HEK293 (cell line): ENCODE measurements around the gene SMAD9.

Experiments
- CTCF ChIA-PET: fragments of 350-600 bp; formaldehyde crosslinking; extraction: SDS; loops from one replicate; lab custom pipeline; 2021; ENCODE audit warnings: antibody characterized with exemption; lab: Yijun Ruan, JAX
- POLR2A ChIA-PET: fragments of 300-600 bp; formaldehyde crosslinking; extraction: SDS; loops from one replicate; lab custom pipeline; 2020; ENCODE audit warnings: antibody characterized with exemption, inconsistent platforms; lab: Yijun Ruan, JAX
- H3K27ac ChIP-seq: fragments of 200-500 bp; sonication (Bioruptor generic); 2 replicates; pipeline ENCODE4 v1.5.1; 2014; ENCODE audit warnings: low read depth, low read length, control low read depth, inconsistent platforms; ENCODE audit errors: extremely low read depth
- H3K36me3 ChIP-seq, 2 experiments: fragments of 200-500 bp in 1 of 2; sonication (Bioruptor generic) in 1 of 2; 1 replicate in 1 of 2; 2 replicates in 1 of 2; pipeline ENCODE4 v1.5.1; 2014 to 2017; ENCODE audit warnings: inconsistent platforms in 2 of 2, low read length in 2 of 2; ENCODE audit not compliant: control insufficient read depth in 2 of 2, insufficient read depth in 1 of 2
- H3K4me1 ChIP-seq: fragments of 200-500 bp; sonication (Bioruptor generic); 2 replicates; pipeline ENCODE4 v1.5.1; 2014; ENCODE audit warnings: mild to moderate bottlenecking, low read length, inconsistent platforms; ENCODE audit not compliant: control insufficient read depth, insufficient read depth
- H3K4me3 ChIP-seq: 2 replicates; pipeline ENCODE4 v1.5.1; 2011; ENCODE audit warnings: low read depth, mild to moderate bottlenecking, control low read depth, low read length, moderate library complexity
- H3K9me3 ChIP-seq: fragments of 200-500 bp; sonication (Bioruptor generic); 2 replicates; pipeline ENCODE4 v1.5.1; 2014; ENCODE audit warnings: low read depth, low read length, inconsistent platforms; ENCODE audit not compliant: control insufficient read depth, insufficient read depth
- FEZF1 ChIP-seq: fragments of 450-650 bp; formaldehyde crosslinking; IDR thresholded peaks from 2 replicates; pipeline ENCODE4 v1.5.1; 2016; ENCODE audit warnings: missing biosample characterization, missing genetic modification characterization
- GLIS1 ChIP-seq: fragments of 450-650 bp; formaldehyde crosslinking; IDR thresholded peaks from 2 replicates; pipeline ENCODE4 v1.5.1; 2016; ENCODE audit warnings: missing biosample characterization, missing genetic modification characterization
- HOXA7 ChIP-seq: sonication (generic); formaldehyde crosslinking; IDR thresholded peaks from 2 replicates; pipeline ENCODE4 v1.8.1; 2022; ENCODE audit warnings: missing genetic modification reagents, borderline replicate concordance
- PRDM6 ChIP-seq: fragments of 450-650 bp; formaldehyde crosslinking; IDR thresholded peaks from 2 replicates; pipeline ENCODE4 v1.5.1; 2017; ENCODE audit warnings: missing biosample characterization, missing genetic modification characterization
- REPIN1 ChIP-seq: fragments of 450-650 bp; formaldehyde crosslinking; IDR thresholded peaks from 2 replicates; pipeline ENCODE4 v1.5.1; 2017; ENCODE audit warnings: missing biosample characterization, missing genetic modification characterization, low read depth
- TSHZ1 ChIP-seq: fragments of 450-650 bp; formaldehyde crosslinking; IDR thresholded peaks from 2 replicates; pipeline ENCODE4 v1.5.1; 2016; ENCODE audit warnings: missing biosample characterization, missing genetic modification characterization, borderline replicate concordance
- ZBTB20 ChIP-seq: fragments of 450-650 bp; formaldehyde crosslinking; IDR thresholded peaks from 2 replicates; pipeline ENCODE4 v1.5.1; 2016; ENCODE audit warnings: missing biosample characterization, missing genetic modification characterization
- ZFHX2 ChIP-seq: fragments of 450-650 bp; formaldehyde crosslinking; conservative IDR thresholded peaks from 2 replicates; pipeline ENCODE4 v1.5.1; 2016; ENCODE audit warnings: missing biosample characterization, missing genetic modification characterization
- ZNF140 ChIP-seq: fragments of 450-650 bp; formaldehyde crosslinking; IDR thresholded peaks from 2 replicates; pipeline ENCODE4 v1.5.1; 2016; ENCODE audit warnings: missing biosample characterization, missing genetic modification characterization
- ZNF146 ChIP-seq: fragments of 450-650 bp; formaldehyde crosslinking; IDR thresholded peaks from 2 replicates; pipeline ENCODE4 v1.5.1; 2016; ENCODE audit warnings: missing biosample characterization, missing genetic modification characterization
- ZNF202 ChIP-seq: fragments of 450-650 bp; formaldehyde crosslinking; IDR thresholded peaks from 2 replicates; pipeline ENCODE4 v1.5.1; 2016; ENCODE audit warnings: missing biosample characterization, missing genetic modification characterization, borderline replicate concordance
- ZNF311 ChIP-seq: fragments of 450-650 bp; formaldehyde crosslinking; IDR thresholded peaks from 2 replicates; pipeline ENCODE4 v1.5.1; 2017; ENCODE audit warnings: missing biosample characterization, missing genetic modification characterization, borderline replicate concordance
- ZNF514 ChIP-seq: fragments of 450-650 bp; formaldehyde crosslinking; IDR thresholded peaks from 2 replicates; pipeline ENCODE4 v1.5.1; 2016; ENCODE audit warnings: missing biosample characterization, missing genetic modification characterization
- ZNF560 ChIP-seq: fragments of 450-650 bp; formaldehyde crosslinking; IDR thresholded peaks from 2 replicates; pipeline ENCODE4 v1.5.1; 2017; ENCODE audit warnings: missing biosample characterization, missing genetic modification characterization, borderline replicate concordance
- ZNF621 ChIP-seq: fragments of 450-650 bp; formaldehyde crosslinking; IDR thresholded peaks from 2 replicates; pipeline ENCODE4 v1.5.1; 2017; ENCODE audit warnings: missing biosample characterization, missing genetic modification characterization
- ZNF629 ChIP-seq: fragments of 450-650 bp; formaldehyde crosslinking; IDR thresholded peaks from 2 replicates; pipeline ENCODE4 v1.5.1; 2017; ENCODE audit warnings: missing biosample characterization, missing genetic modification characterization
- ZNF664 ChIP-seq: fragments of 450-650 bp; formaldehyde crosslinking; IDR thresholded peaks from 2 replicates; pipeline ENCODE4 v1.5.1; 2016; ENCODE audit warnings: missing biosample characterization, missing genetic modification characterization
- ZNF768 ChIP-seq: fragments of 450-650 bp; formaldehyde crosslinking; IDR thresholded peaks from 2 replicates; pipeline ENCODE4 v1.5.1; 2018; ENCODE audit warnings: missing biosample characterization, mild to moderate bottlenecking, missing genetic modification characterization
- ZNF792 ChIP-seq: fragments of 450-650 bp; formaldehyde crosslinking; IDR thresholded peaks from 2 replicates; pipeline ENCODE4 v1.5.1; 2016; ENCODE audit warnings: missing biosample characterization, missing genetic modification characterization
- TF ChIP-seq, protein P1 (sequence below): fragments of 450-650 bp; formaldehyde crosslinking; conservative IDR thresholded peaks from 2 replicates; pipeline ENCODE4 v1.5.1; 2016; ENCODE audit warnings: low read depth, missing biosample characterization, missing genetic modification characterization
- TF ChIP-seq, protein P2 (sequence below): fragments of 450-650 bp; formaldehyde crosslinking; IDR thresholded peaks from 2 replicates; pipeline ENCODE4 v1.5.1; 2016; ENCODE audit warnings: missing biosample characterization, missing genetic modification characterization

Gene SMAD9

GRCh38 chr13:36921631-36922301 lies 1.7 kb upstream of the SMAD9 start (continued):
- TF ChIP-seq, protein P1, sequence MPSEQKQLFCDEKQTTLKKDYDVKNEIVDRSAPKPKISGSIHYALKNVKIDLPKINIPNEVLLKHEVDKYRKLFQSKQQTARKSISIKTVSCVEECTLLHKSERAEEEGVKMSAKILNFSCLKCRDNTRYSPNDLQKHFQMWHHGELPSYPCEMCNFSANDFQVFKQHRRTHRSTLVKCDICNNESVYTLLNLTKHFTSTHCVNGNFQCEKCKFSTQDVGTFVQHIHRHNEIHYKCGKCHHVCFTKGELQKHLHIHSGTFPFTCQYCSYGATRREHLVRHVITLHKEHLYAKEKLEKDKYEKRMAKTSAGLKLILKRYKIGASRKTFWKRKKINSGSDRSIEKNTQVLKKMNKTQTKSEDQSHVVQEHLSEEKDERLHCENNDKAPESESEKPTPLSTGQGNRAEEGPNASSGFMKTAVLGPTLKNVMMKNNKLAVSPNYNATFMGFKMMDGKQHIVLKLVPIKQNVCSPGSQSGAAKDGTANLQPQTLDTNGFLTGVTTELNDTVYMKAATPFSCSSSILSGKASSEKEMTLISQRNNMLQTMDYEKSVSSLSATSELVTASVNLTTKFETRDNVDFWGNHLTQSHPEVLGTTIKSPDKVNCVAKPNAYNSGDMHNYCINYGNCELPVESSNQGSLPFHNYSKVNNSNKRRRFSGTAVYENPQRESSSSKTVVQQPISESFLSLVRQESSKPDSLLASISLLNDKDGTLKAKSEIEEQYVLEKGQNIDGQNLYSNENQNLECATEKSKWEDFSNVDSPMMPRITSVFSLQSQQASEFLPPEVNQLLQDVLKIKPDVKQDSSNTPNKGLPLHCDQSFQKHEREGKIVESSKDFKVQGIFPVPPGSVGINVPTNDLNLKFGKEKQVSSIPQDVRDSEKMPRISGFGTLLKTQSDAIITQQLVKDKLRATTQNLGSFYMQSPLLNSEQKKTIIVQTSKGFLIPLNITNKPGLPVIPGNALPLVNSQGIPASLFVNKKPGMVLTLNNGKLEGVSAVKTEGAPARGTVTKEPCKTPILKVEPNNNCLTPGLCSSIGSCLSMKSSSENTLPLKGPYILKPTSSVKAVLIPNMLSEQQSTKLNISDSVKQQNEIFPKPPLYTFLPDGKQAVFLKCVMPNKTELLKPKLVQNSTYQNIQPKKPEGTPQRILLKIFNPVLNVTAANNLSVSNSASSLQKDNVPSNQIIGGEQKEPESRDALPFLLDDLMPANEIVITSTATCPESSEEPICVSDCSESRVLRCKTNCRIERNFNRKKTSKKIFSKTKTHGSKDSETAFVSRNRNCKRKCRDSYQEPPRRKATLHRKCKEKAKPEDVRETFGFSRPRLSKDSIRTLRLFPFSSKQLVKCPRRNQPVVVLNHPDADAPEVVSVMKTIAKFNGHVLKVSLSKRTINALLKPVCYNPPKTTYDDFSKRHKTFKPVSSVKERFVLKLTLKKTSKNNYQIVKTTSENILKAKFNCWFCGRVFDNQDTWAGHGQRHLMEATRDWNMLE = no peak
- TF ChIP-seq ZNF140 (tag by site-specific recombination) (no peak), ZNF202 (tag by site-specific recombination) (no peak), ZNF621 (no peak)

- Histone ChIP-seq H3K9me3 (no peaks in the 10 kb centered on the region), H3K36me3 (no peaks in the 10 kb centered on the region), H3K27ac (peak overlapping the region; percentile 79), H3K4me3 (peak overlapping the region; percentile 71), H3K4me1 (peaks cover 18% of the 10 kb centered on the region)
- POLR2A ChIA-PET = no interaction called here
- CTCF ChIA-PET = no interaction called here
- no peak for TF ChIP-seq ZNF792
- no peak for TF ChIP-seq ZNF768
- TF ChIP-seq ZNF146 = no peak
- TF ChIP-seq ZBTB20 (tag by site-specific recombination) = peak; percentile 60; the same call in 1 of the 2 replicates
- no peak for TF ChIP-seq ZNF629
- no peak for TF ChIP-seq REPIN1 (tag by site-specific recombination)
- no peak for TF ChIP-seq HOXA7 (CRISPR knock-in tag)
- TF ChIP-seq, protein P2, sequence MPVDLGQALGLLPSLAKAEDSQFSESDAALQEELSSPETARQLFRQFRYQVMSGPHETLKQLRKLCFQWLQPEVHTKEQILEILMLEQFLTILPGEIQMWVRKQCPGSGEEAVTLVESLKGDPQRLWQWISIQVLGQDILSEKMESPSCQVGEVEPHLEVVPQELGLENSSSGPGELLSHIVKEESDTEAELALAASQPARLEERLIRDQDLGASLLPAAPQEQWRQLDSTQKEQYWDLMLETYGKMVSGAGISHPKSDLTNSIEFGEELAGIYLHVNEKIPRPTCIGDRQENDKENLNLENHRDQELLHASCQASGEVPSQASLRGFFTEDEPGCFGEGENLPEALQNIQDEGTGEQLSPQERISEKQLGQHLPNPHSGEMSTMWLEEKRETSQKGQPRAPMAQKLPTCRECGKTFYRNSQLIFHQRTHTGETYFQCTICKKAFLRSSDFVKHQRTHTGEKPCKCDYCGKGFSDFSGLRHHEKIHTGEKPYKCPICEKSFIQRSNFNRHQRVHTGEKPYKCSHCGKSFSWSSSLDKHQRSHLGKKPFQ (tag by site-specific recombination) = no peak
- TF ChIP-seq GLIS1 (tag by site-specific recombination) = peak; percentile 18
- no peak for TF ChIP-seq ZNF560 (tag by site-specific recombination)
- 0 out of 2 replicates have a peak, but pooled peaks have one; percentile 9 for TF ChIP-seq PRDM6 (tag by site-specific recombination)
- peak; percentile 88 for TF ChIP-seq ZNF664
- 0 out of 2 replicates have a peak, but pooled peaks have one; percentile 7 for TF ChIP-seq FEZF1 (tag by site-specific recombination)
- no peak for TF ChIP-seq TSHZ1 (tag by site-specific recombination)
- no peak for TF ChIP-seq ZFHX2
- no peak for TF ChIP-seq ZNF514 (tag by site-specific recombination)
- no peak for TF ChIP-seq ZNF311 (tag by site-specific recombination)
These were observed 663 bp upstream of the SMAD9 start for GRCh38 chr13:36920616-36921185.
